HG03135 (cell line): Measurements from ENCODE around the gene KAZN.

ENCODE experiments used
- ATAC-seq: cut with Tn5 transposase; IDR thresholded peaks from one replicate; pipeline ENCODE4 v1.9.1; 2021; ENCODE audit warnings: mild to moderate bottlenecking, moderate library complexity; ENCODE audit not compliant: unreplicated experiment

KAZN gene

DNA sequence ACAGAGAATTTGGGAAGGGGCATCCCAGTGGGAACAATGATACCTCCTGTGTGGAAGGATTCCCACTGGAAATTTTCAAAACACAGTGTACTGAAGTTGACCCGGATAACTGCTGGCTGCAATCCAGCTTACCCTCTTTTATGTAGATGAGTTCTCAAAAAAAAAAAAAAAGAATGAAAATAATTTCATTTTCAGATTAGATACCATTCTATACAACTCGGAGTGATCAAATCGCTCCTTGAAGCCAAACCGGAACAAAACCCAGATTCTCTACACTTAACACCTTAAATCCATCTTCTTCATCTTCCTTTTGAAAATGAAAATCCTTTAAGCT lies 69.1 kb downstream of the KAZN start:
- ATAC-seq: no peak

DNA sequence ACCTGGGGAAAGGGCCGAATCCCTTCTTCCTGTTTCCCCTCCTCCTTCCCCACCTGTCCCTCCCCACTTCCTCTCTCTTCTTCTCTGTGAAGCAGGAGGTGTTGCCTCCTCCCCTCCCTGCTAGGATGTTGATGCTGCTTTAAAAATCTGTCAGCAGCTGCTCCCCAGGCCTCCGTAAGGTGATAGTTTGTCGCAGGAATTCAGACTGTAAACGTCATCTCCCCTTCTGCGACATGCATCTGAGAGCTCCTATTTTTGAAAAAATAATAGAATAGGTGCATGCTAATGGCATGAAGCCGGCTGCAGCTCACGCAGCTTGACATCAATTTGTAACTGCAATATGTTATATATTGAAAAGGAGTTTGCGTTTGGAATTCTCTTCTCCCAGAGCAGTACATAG lies 70.1 kb downstream of the KAZN start:
- ATAC-seq: no peak

DNA sequence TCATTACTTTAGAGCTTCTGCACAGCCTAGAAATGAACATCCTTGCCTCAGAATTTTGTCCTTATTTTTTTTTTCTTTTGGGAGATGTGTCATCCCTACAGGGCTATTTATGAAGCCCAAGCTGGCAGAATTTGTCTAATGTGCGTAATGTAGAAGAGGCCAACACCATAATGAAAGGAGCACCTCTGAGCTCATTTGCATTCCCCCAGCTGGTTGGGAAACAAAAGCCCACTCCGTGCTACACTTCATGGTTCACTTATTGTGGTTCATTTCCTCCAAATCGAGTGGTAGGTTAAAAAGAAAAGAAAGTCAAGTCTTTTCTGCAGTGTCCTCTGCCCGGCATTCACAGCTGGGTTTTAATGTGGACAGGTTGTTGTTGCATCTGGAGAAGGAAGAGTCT lies 73.5 kb downstream of the KAZN start:
- no peak for ATAC-seq

DNA sequence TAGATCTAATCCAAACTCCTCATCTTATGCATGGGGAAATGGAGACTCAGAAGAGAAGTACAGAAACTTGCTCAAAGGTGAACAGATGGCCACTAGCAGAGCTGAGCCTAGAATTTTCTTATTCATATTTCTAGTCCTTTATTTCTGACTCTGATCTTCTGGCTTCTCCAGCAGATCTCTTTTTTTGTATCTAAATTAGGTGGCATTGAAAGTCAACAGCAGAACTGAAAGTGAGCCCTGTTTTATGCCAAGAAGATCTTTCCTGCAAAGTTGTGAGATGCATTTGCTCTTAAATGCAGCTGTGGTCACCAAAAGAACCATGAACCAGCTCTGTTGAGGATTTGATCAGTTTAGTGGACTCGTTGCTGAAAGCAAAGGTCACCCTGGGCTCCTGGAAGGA lies 75.5 kb downstream of the KAZN start:
- no peak for ATAC-seq

DNA sequence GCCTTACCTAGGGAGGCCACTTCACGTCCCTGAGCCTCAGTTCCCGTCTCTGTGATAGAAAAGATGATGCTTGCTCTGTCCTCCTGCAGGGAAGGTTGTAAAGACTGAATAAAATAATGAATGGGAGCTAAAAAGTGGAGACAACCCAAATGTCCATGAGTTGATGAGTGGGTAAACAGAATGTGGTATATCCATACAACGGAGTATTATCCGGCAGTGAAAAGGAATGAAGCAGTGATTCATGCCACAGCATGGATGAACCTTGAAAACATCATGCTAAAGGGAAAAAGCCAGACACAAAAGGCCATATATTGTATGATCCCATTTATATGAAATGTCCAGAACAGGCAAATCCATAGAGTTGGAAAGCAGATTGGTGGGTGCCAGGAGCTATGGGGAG lies 77.9 kb downstream of the KAZN start:
- ATAC-seq: no peak

DNA sequence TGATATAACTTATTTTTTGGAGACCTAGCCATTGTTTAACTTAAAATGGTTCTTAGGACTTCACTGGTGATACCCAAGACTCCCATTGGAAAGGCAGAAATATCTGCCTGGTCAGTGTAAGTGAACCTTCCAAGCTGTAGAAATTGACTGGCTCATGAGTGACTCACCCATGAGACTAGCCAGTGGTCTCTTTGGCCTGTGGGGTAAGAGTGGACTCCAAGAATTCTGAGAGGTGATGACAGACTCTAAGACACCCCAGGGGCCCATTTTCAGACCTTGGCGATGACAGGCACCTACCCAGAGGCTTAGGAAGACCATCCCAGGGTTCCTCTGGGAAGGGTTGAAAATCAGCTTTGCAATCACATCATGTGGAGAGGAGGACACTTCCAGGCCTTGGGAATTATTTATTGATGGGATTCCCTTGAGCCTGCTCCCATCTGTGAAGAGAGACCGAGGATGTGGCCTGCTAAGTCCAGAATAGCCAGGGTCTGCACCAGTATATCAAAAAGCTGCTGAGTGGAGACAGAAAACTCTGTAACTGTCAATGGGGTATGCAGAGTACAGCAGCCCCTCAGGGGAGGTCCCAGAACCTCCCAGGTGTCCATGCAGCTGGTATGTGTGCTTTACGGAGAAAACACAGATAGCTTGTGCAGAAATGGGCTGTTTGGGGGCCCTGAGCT lies 78.9 kb downstream of the KAZN start:
- ATAC-seq: no peak

DNA sequence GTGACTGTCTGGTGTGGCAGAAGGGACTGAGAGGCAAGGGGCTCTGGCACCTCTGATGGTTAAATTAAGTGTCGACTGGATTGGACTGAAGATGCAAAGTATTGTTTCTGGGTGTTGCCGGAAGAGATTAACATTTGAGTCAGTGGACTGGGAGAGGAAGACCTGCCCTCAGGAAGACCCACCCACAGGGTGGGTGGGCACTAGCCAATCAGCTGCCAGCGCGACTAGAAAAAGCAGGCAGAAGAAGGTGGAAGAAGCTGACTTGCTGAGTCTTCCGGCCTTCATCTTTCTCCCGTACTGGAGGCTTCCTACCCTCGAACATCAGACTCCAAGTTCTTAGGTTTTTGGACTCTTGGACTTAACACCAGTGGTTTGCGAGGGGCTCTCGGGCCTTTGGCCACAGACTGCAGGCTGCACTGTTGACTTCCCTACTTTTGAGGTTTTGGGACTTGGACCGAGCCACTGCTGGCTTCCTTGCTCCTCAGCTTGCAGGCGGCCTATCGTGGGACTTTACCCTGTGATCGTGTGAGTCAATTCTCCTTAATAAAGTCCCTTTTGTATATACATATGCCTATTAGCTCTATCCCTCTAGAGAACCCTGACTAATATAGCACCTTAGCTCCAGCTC lies 79.6 kb downstream of the KAZN start:
- ATAC-seq: no peak

DNA sequence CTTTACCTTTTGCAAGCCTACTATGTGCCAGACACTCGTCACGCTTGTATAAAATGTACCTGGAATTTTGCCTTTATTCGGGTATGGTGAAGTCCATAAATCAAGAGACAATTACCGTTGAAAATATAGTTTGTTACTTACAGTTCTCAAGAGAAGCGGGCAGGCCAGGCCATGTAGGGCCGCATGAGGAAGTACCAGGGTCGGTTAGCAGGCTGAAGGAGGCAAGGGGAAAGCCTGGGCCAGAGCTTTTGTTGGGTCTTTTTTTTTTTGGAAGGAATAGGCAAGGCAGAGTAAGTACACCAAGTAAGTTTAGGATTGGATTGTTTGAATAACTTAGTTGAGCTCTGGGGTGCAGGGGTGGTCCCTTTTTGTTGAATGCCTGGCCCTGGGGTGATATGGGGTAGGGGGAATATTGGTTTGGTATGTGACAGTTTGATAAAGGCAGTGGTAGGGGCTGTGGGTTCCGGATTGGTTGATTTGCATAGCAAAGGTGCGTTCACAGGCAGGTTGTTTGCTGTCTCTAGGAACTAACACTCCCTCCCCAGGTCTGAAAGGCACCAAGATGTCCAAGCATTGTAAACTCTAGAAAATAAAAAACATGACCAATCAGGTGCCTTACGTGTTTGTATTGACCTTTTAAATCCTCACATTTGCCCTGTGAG lies 80.7 kb downstream of the KAZN start:
- no peak for ATAC-seq

DNA sequence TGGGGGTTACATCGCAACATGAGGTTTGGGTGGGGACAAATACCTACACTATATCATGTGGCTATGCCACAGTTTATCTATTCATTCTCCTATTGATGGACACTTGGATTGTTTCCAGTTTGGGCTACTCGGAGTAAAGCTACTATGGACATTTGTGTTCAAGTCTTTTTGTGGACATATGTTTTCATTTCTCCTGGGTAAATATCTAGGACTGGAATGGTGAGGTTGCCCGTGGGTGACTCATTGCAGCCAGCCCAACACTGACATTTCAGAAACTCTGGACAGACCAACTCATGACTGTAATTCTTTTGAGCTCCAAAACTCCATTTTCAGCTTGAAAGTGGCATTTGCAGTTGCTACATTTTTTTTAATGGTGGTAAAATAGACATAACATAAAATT lies 82.7 kb downstream of the KAZN start:
- no peak for ATAC-seq

DNA sequence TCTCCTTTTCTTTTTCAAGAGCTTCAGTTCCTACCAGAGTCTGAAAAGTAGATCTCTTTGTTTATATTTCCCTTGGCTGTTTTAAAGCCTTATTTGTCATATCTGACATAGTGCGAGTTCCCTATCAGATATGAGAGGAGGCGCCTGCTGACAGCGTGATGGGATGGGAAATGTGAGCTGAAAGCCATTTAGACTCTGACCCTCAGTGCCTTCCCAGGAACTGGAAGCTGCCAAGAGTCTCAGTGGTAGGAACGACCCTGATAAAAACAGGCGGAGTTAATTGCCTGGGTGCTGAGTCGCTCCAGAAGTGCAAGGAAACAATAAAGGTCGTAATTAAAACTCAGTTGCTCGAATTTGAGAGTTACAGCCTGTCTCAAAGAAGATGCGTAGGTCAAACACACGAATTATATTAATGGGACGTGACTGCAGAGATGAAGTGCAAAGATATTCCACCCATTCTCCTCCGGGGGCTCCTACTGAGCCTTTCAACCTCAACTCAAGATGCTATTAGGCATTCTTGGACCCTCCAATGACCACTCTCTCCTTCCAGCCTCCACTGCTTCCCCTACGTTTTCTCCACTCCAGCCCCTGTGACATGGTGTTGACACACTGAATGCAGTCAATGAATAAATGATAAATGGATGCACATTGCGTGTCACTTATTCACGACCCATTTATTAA lies 84.6 kb downstream of the KAZN start:
- ATAC-seq: no peak

DNA sequence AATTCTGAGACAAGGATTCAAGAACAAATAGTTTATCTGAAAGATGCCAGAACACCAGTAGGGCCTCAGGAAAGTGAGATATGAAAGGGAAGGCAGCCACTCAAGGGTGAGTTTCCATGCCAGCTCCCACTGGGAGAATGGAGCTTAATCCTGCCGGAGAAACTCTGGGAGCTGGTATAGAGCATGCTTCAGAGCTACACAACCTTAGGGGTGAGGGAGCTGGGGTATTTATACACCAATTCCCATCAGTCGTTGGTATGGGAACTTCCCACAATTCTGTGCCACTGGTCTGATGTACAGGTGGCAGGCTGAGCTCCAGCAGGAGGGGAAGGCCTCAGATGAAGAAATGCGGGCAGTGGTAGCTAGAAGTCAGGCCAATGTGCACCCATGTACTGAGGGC lies 86.6 kb downstream of the KAZN start:
- no peak for ATAC-seq

DNA sequence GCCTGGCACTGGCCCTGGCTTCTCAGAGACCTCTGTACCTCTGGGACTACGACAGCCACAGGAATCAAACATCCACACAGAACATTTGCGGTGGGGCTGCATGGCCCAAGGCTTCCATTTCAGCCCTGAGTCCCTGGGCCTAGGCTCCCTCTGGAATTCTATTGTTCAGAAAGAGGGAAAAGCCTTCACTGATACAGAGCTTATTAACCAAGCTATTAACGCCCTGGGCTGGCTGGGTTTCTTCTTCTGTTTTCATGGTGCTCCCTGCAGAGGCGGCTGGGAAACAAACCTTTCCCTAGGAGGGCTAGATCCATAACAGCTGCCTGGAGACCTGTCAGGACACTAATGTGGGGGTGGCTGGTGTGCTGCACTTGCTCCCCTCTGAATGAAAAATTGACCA lies 88.2 kb downstream of the KAZN start:
- no peak for ATAC-seq

DNA sequence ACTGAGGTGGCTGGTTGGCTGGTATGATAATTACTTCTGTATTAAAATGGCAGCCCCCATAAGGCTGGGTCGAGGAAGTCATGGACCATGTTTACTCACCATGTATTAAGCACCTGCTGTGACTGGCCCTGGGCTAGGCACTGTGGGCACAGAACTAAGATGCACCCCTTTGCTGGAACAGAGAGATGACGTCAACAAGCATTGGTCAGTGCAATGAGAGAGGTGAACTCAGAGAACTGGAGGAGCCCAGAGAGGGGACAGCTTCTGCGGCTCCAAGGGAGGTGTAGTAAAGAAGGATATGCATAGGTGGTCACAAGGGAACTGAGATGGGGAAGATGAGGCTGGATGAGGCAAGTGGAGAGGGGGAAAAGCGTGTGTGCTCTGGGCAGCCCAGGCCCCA lies 88.7 kb downstream of the KAZN start:
- no peak for ATAC-seq

DNA sequence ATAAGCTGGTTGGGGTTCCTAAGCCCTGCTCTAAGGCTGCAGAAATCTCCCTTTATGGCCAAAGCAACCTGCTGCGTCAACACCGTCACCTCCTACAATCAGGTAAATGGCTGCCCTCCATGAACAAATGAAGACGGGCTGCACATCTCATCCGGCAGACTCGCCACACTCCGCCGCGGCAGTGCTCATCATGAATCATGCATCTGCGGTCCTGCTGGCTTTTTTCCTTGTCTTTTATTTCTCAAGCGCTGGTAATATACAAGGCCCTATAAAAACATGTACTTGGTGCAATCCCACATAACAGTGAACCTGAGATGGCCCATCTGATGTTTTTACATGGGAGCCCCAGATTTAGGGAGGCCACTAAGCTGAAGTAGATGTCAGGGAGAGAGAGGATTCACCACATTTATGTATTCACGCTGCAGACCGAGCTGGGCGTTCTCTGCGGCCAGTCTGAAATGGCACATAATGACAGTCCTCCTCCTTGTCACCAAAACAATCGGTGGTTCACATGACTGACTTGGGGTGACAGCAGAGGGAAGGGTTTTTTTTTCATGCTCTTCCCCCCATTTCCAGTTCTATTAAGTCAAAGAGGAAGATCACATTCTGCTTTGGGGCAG lies 91.6 kb downstream of the KAZN start:
- ATAC-seq: no peak

DNA sequence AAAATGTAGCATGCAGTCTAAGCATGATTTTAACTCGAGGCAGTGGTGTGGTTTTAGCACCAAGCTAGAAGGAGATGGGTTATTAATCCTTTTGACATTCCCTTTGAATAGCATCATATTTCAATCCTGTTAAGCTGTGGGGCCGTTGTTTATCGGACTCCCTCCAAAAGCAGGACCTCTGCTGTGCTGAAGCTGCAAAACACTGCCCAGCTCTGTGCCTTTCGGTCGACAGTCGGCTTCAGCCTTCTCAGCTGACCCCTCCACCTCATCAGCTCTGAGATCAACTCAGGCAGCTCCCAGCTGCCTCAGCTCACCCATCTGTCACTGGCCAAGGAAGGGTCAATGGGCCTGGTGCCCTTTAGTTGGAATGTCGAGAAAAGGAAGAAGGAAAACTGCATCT lies 95.5 kb downstream of the KAZN start:
- ATAC-seq: no peak

DNA sequence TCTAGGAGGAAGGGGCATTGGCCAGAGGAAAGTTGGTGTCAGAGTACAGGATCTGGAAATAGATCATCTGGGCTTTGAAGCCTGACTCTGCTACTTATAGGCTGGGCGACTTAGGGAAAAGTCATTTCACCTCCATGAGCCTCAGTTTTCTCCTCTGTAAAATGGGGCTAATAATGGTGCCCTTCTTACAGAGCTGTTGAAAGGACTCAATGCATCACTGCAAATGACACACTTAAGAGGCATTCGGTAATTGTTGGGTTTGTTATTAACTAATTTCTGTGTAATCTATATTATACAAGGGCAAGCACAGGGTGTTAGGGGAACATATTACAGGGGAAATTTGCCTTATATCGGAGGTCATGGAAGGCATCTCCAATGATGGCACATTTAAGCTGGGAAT lies 96.1 kb downstream of the KAZN start:
- no peak for ATAC-seq

DNA sequence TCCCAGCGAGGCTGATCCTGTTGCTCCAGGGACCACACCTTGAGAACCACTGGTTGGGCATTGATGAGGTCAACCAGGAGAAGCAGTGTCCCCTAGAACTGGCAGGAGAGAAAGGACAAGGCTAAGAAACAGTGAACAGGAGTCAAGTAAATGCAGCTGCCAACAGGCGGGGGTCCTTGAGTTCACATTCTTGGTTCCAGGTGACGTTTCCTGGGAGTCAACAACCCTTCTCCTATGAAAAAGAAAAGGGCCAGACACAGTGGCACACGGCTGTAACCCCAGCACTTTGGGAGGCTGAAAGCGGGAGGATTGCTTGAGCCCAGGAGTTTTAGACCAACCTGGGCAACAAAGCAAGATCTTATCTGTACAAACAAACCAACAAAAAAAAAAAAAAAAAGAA lies 98.3 kb downstream of the KAZN start:
- no peak for ATAC-seq

DNA sequence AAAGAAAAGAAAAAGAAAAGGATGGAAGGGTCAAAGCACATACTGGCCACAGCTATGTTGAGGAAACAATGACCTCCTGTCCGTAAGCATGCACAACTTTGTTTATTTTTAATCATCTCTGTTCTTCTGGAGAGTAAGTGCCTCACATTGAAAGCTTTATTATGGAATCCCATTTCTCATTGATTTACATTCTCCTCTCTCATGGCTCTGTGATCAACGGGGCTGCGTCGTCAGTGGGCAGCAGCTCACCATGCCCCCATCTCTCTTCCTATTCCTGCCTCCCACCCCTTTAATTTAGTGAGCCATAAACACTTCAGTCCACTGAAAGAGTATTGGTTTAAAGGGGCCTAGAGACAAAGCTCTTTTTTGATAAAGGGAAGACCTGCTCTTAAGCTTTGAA lies 98.9 kb downstream of the KAZN start:
- no peak for ATAC-seq

DNA sequence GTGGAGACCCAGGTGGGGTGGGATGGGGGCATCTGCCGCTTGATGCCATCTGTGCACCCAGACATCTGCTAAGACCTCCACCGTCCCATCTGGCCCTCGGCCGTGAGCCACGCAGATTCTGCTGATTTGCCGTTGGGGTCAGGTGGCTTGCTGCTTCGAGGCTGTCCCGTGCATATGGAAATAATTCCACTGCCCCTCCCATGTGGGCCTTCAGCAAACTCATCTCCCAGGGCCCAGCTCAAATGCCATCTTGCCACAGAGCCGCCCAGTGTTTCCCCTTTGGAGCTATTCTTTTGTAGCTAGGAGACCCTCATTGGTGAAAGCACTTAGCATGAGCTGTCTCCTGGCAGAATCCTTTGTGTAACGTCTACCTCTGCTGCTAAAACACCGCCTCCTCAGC lies 99.8 kb downstream of the KAZN start:
- no peak for ATAC-seq

DNA sequence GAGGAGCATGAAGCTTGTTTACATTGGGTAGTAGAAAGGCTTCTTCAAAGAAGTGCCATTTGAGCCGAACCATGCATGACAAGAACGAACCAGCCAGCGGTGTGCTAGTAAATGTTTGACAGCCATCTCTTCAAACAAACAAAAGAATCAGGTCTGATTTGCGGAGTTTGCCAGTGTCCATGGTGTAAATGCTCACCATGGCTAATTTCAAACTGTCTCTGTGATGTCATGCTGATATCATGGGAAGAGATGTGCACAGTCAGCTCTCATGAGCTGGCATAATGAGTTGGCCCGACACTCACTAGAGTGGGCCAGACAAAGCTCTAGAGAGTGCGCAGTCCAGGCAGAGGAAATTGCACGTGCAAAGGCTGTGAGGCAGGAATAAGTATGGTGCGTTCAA lies 101.1 kb downstream of the KAZN start:
- ATAC-seq: no peak

DNA sequence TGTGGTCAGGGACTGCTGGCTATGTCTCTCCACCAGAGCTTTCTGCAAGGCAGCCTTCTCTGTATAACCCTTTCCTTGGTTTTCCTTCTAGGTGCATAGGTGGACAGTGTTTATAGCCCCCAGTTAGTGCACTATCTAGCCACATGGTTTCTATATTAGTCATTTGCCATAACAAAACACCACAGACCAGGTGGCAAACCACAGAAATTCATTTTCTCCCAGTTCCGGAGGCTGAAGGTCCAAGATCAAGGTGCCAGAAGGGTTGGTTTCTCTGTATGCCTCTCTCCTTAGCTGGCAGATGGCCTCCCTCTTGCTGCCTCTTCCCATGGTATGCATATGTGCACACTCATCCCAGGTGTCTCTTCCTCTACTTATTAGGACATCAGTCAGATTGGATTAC lies 106.4 kb downstream of the KAZN start:
- no peak for ATAC-seq

DNA sequence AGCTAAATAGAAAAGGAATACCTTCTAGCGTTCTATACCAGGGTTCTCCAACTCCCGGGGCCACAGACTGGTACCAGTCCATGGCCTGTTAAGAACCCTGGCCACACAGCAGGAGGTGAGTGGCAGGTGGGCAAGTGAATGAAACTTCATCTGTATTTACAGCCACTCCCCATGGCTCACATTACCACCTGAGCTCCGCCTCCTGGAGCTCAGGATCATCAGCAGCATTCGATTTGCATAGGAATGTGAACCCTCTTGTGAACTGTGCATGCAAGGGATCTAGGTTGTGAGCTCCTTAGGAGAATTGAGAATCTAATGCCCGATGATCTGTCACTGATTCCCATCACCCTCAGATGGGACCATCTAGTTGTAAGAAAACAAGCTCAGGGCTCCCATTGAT lies 107.3 kb downstream of the KAZN start:
- ATAC-seq: no peak
